Mesothelial cell of epicardium (in vitro differentiated cells): Measurements from ENCODE around the gene ETV1. TPM values are rescaled to one million over a fixed set of nuclear protein-coding genes. Genes with fewer than 3 reads are reported as not detected.

ENCODE experiments used
- DNase-seq, 2 experiments: peaks; one replicate each; pipeline ENCODE4 v3.0.0; 2021; ENCODE audit warnings: low spot score in 2 of 2; ENCODE audit not compliant: unreplicated experiment in 2 of 2
- H3K27ac Mint-ChIP-seq: 2 replicates; pipeline ENCODE4 v1.8.0; 2021; ENCODE audit warnings: mixed read lengths
- H3K27me3 Mint-ChIP-seq: 2 replicates; pipeline ENCODE4 v1.8.0; 2021; ENCODE audit warnings: low read depth, mixed read lengths
- H3K36me3 Mint-ChIP-seq: 2 replicates; pipeline ENCODE4 v1.8.0; 2021; ENCODE audit warnings: mixed read lengths
- H3K4me1 Mint-ChIP-seq: 2 replicates; pipeline ENCODE4 v1.8.0; 2021; ENCODE audit warnings: mixed read lengths
- H3K4me3 Mint-ChIP-seq: 2 replicates; pipeline ENCODE4 v1.8.0; 2021; ENCODE audit warnings: mild to moderate bottlenecking, moderate library complexity, mixed read lengths
- H3K9me3 Mint-ChIP-seq: 2 replicates; pipeline ENCODE4 v1.8.0; 2021; ENCODE audit warnings: mixed read lengths
- CTCF ChIP-seq: fragments of 200-600 bp; sonication (generic); IDR thresholded peaks from one replicate; pipeline ENCODE4 v1.5.0; 2021; ENCODE audit warnings: antibody characterized with exemption; ENCODE audit not compliant: unreplicated experiment
- total RNA-seq: library from RNA; stranded (reverse); gene quantifications from 3 replicates; pipeline ENCODE4 v1.2.1, GENCODE V29; 2021

ETV1 gene
- total RNA-seq, 1 donor from 2014 or later: 23.0 TPM

- no peaks in the 10 kb centered on the region for H3K4me1 Mint-ChIP-seq
- no peak for TF ChIP-seq CTCF
- H3K36me3 Mint-ChIP-seq: no peaks in the 10 kb centered on the region
- peaks cover 14% of the 10 kb centered on the region for H3K9me3 Mint-ChIP-seq
- no peak for DNase-seq
- no peak overlapping the region for H3K4me3 Mint-ChIP-seq
- no peak overlapping the region for H3K27ac Mint-ChIP-seq
- H3K27me3 Mint-ChIP-seq: no peaks in the 10 kb centered on the region
Observed at GRCh38 chr7:13872709-13873108, 116.8 kb downstream of the ETV1 start.

GRCh38 chr7:13871008-13871407 is 118.5 kb downstream of the ETV1 start:
- TF ChIP-seq CTCF: no peak
- no peak for DNase-seq
- peaks cover 4% of the 10 kb centered on the region for H3K9me3 Mint-ChIP-seq
- no peaks in the 10 kb centered on the region for H3K4me1 Mint-ChIP-seq
- no peaks in the 10 kb centered on the region for H3K36me3 Mint-ChIP-seq
- H3K27ac Mint-ChIP-seq: no peak overlapping the region
- no peaks in the 10 kb centered on the region for H3K27me3 Mint-ChIP-seq
- no peak overlapping the region for H3K4me3 Mint-ChIP-seq

- H3K27me3 Mint-ChIP-seq: no peaks in the 10 kb centered on the region
- no peak for TF ChIP-seq CTCF
- peaks cover 9% of the 10 kb centered on the region for H3K4me1 Mint-ChIP-seq
- no peak overlapping the region for H3K27ac Mint-ChIP-seq
- H3K36me3 Mint-ChIP-seq: no peaks in the 10 kb centered on the region
- H3K9me3 Mint-ChIP-seq: peaks cover 4% of the 10 kb centered on the region
- H3K4me3 Mint-ChIP-seq: no peak overlapping the region
- DNase-seq: no peak
Observed at GRCh38 chr7:13860734-13861133, 128.7 kb downstream of the ETV1 start.

GRCh38 chr7:13856012-13856411 is 133.5 kb downstream of the ETV1 start:
- no peaks in the 10 kb centered on the region for H3K36me3 Mint-ChIP-seq
- peaks cover 13% of the 10 kb centered on the region for H3K4me1 Mint-ChIP-seq
- no peak for TF ChIP-seq CTCF
- no peak overlapping the region for H3K27ac Mint-ChIP-seq
- no peak overlapping the region for H3K4me3 Mint-ChIP-seq
- no peak for DNase-seq
- H3K27me3 Mint-ChIP-seq: no peaks in the 10 kb centered on the region
- peaks cover 4% of the 10 kb centered on the region for H3K9me3 Mint-ChIP-seq

GRCh38 chr7:13852281-13852968 is 137.0 kb downstream of the ETV1 start:
- no peak overlapping the region for H3K27ac Mint-ChIP-seq
- no peaks in the 10 kb centered on the region for H3K36me3 Mint-ChIP-seq
- peaks cover 4% of the 10 kb centered on the region for H3K9me3 Mint-ChIP-seq
- no peaks in the 10 kb centered on the region for H3K27me3 Mint-ChIP-seq
- no peak for DNase-seq
- H3K4me3 Mint-ChIP-seq: no peak overlapping the region
- TF ChIP-seq CTCF: no peak
- peaks cover 10% of the 10 kb centered on the region for H3K4me1 Mint-ChIP-seq

- no peaks in the 10 kb centered on the region for H3K36me3 Mint-ChIP-seq
- no peak for TF ChIP-seq CTCF
- no peak overlapping the region for H3K27ac Mint-ChIP-seq
- no peak for DNase-seq
- peaks cover 4% of the 10 kb centered on the region for H3K9me3 Mint-ChIP-seq
- H3K4me3 Mint-ChIP-seq: no peak overlapping the region
- no peaks in the 10 kb centered on the region for H3K27me3 Mint-ChIP-seq
- peaks cover 10% of the 10 kb centered on the region for H3K4me1 Mint-ChIP-seq
Observed at GRCh38 chr7:13851736-13852135, 137.7 kb downstream of the ETV1 start.
